Kidney (tissue), 14 donors: ENCODE results near the gene FBXL14. TPM values are rescaled to one million over a fixed set of nuclear protein-coding genes. Genes with fewer than 3 reads are reported as not detected.

Experiments used
- DNase-seq, 5 donors: peaks; one replicate each; pipeline ENCODE4 v3.0.0-alpha.2; 2013 to 2020
- FAIRE-seq: peaks from 2 replicates; lab custom pipeline; 2012; peaks lifted over from hg19 to GRCh38; lab: Jason Lieb, UNC
- H3K27ac ChIP-seq, 2 donors: one replicate each; pipeline ENCODE4 v1.7.0; 2013; ENCODE audit warnings: low read depth in 2 of 2, low read length in 2 of 2, inconsistent platforms in 1 of 2
- H3K27me3 ChIP-seq: one replicate; pipeline ENCODE4 v1.7.1; 2013; ENCODE audit warnings: low read length, inconsistent platforms; ENCODE audit not compliant: control insufficient read depth, insufficient read depth
- H3K36me3 ChIP-seq, 3 donors: one replicate each; pipeline versions ENCODE4 v1.7.0 to v1.7.1; 2013; ENCODE audit warnings: low read length in 3 of 3, control low read depth in 1 of 3, inconsistent platforms in 1 of 3; ENCODE audit not compliant: insufficient read depth in 3 of 3, control insufficient read depth in 2 of 3
- H3K4me1 ChIP-seq, 3 donors: one replicate each; pipeline versions ENCODE4 v1.7.0 to v1.7.1; 2013; ENCODE audit warnings: low read length in 3 of 3, inconsistent platforms in 1 of 3, low read depth in 1 of 3; ENCODE audit not compliant: control insufficient read depth in 2 of 3, insufficient read depth in 2 of 3
- H3K4me3 ChIP-seq, 3 donors: one replicate each; pipeline versions ENCODE4 v1.7.0 to v1.8.1; 2013; ENCODE audit warnings: low read length in 3 of 3, control low read depth in 1 of 3, inconsistent platforms in 1 of 3
- H3K9ac ChIP-seq, 3 donors: one replicate each; pipeline versions ENCODE4 v1.7.0 to v1.7.1; 2013; ENCODE audit warnings: low read length in 3 of 3, control low read depth in 1 of 3, inconsistent platforms in 1 of 3
- H3K9me3 ChIP-seq, 3 donors: one replicate each; pipeline versions ENCODE4 v1.7.0 to v1.7.1; 2013; ENCODE audit warnings: low read length in 3 of 3, control low read depth in 1 of 3, inconsistent platforms in 1 of 3; ENCODE audit not compliant: control insufficient read depth in 2 of 3, insufficient read depth in 1 of 3
- CTCF ChIP-seq: IDR thresholded peaks from 3 replicates; pipeline ENCODE4 v1.5.1; 2012; ENCODE audit warnings: mild to moderate bottlenecking, moderate library complexity, borderline replicate concordance; ENCODE audit not compliant: insufficient read depth; ENCODE audit errors: extremely low read depth
- intact Hi-C: fragments of 100-400 bp; cut with DNase I; formaldehyde crosslinking; loops from one replicate; pipeline ENCODE4 v1.11.1; 2022
- polyA plus RNA-seq: library from polyadenylated mRNA; stranded (reverse); fragments of 350-450 nt; fragmentation: Illumina TruSeq; extraction: RNeasy Lipid Tissue Mini Kit (QIAGEN cat#74804); gene quantifications from one replicate; pipeline ENCODE4 v1.2.3, GENCODE V29; 2014; ENCODE audit warnings: low read depth, low replicate concordance; ENCODE audit not compliant: insufficient read depth
- total RNA-seq: library from RNA; stranded (reverse); fragmentation: NEBNext Ultra II Directional; extraction: Animal tissue kit (Norgen Biotek cat#: 25700); gene quantifications from one replicate; pipeline ENCODE4 v1.2.1, GENCODE V29; 2021
- donor health status: control.
- donor health status: control.
- donor health status: control.
- donor health status: control.
- donor health status: control.
- donor health status: DM: yes; HTN: yes; CAD: no.
- donor health status: Normal renal cell carcinoma (clear cell type).

Gene FBXL14
- total and polyA plus RNA-seq, 2 donors from 2014 or later, result 5.3 to 17.9 TPM

- Histone ChIP-seq H3K4me1 (no peaks in the 10 kb centered on the region), H3K4me3 (no peak overlapping the region), H3K9me3 (no peaks in the 10 kb centered on the region), H3K36me3 (no peaks in the 10 kb centered on the region), H3K9ac (no peak overlapping the region), H3K27ac (no peak overlapping the region), H3K27me3 (no peaks in the 10 kb centered on the region)
- DNase-seq (no peak), FAIRE-seq (no peak)
- intact Hi-C loops, result no loop called here
- no peak for TF ChIP-seq CTCF
Measured at GRCh38 chr12:1553987-1554982, 40.1 kb downstream of the FBXL14 start.

- FAIRE-seq, result no peak
- no peak for TF ChIP-seq CTCF
- H3K36me3 ChIP-seq, result no peaks in the 10 kb centered on the region
- no peaks in the 10 kb centered on the region for H3K27me3 ChIP-seq
- no peaks in the 10 kb centered on the region for H3K4me1 ChIP-seq
- intact Hi-C loops, result no loop called here
- H3K9me3 ChIP-seq, result no peaks in the 10 kb centered on the region
- no peak for DNase-seq
- H3K4me3 ChIP-seq, result no peak overlapping the region
- no peak overlapping the region for H3K27ac ChIP-seq
- no peak overlapping the region for H3K9ac ChIP-seq
Measured at GRCh38 chr12:1553536-1553935, 40.8 kb downstream of the FBXL14 start.

- Histone ChIP-seq H3K27ac (no peak overlapping the region), H3K9me3 (no peaks in the 10 kb centered on the region), H3K4me1 (no peaks in the 10 kb centered on the region), H3K36me3 (no peaks in the 10 kb centered on the region), H3K27me3 (no peaks in the 10 kb centered on the region), H3K4me3 (no peak overlapping the region), H3K9ac (no peak overlapping the region)
- no peak for TF ChIP-seq CTCF
- DNase-seq (peak in 1 of 5 donors; percentile 59), FAIRE-seq (no peak)
- intact Hi-C loops, result no loop called here
Measured at GRCh38 chr12:1552911-1553491, 41.4 kb downstream of the FBXL14 start.
